K562 (cell line): ENCODE data around the gene PCSK7. TPM values are rescaled to one million over a fixed set of nuclear protein-coding genes. Genes with fewer than 3 reads are reported as not detected.

ENCODE experiments used
- ADNP ChIP-seq: fragments of 200-800 bp; sonication (Bioruptor generic); IDR thresholded peaks from 2 replicates; pipeline ENCODE4 v1.6.1; 2016; ENCODE audit warnings: missing genetic modification characterization, missing compliant biosample characterization
- CBX5 ChIP-seq: IDR thresholded peaks from 2 replicates; pipeline ENCODE4 v1.6.1; 2014; ENCODE audit warnings: low read depth, borderline replicate concordance
- FOXK2 ChIP-seq, 2 experiments: fragments of 450-650 bp; IDR thresholded peaks in 1 of 2; conservative IDR thresholded peaks in 1 of 2; 2 replicates each; pipeline ENCODE4 v1.6.1; 2016; ENCODE audit warnings: low read depth in 2 of 2, mild to moderate bottlenecking in 1 of 2
- KLF6 ChIP-seq: fragments of 250-450 bp; sonication (Bioruptor Pico); IDR thresholded peaks from 2 replicates; pipeline ENCODE4 v1.4.0; 2020; ENCODE audit warnings: mild to moderate bottlenecking, moderate library complexity, borderline replicate concordance
- NEUROD1 ChIP-seq: fragments of 150-350 bp; IDR thresholded peaks from 2 replicates; pipeline ENCODE4 v1.6.1; 2014; ENCODE audit warnings: borderline replicate concordance, low read length, low read depth; ENCODE audit not compliant: partially characterized antibody
- PHTF2 ChIP-seq: fragments of 250-450 bp; sonication (Bioruptor Pico); IDR thresholded peaks from 2 replicates; pipeline ENCODE4 v1.5.0; 2021; ENCODE audit warnings: mild to moderate bottlenecking
- RBM15 ChIP-seq: fragments of 200-400 bp; formaldehyde crosslinking; IDR thresholded peaks from 2 replicates; pipeline ENCODE4 v1.6.1; 2018; ENCODE audit warnings: mild to moderate bottlenecking, low read length, moderate library complexity; ENCODE audit not compliant: insufficient read depth
- STAG1 ChIP-seq: sonication (generic); formaldehyde crosslinking; IDR thresholded peaks from 2 replicates; pipeline ENCODE4 v1.5.0; 2020; ENCODE audit warnings: missing genetic modification reagents, borderline replicate concordance
- STAT6 ChIP-seq: sonication (generic); formaldehyde crosslinking; IDR thresholded peaks from 2 replicates; pipeline ENCODE4 v1.8.1; 2023; ENCODE audit warnings: mild to moderate bottlenecking, missing genetic modification reagents
- THAP12 ChIP-seq: fragments of 250-450 bp; sonication (Bioruptor Pico); IDR thresholded peaks from 2 replicates; pipeline ENCODE4 v1.9.0; 2021; ENCODE audit warnings: mild to moderate bottlenecking, inconsistent platforms
- ZNF280A ChIP-seq: fragments of 450-650 bp; IDR thresholded peaks from 2 replicates; pipeline ENCODE4 v1.6.1; 2018; ENCODE audit warnings: mild to moderate bottlenecking, low read depth; ENCODE audit not compliant: partially characterized antibody
- polyA plus RNA-seq, 8 experiments: library from polyadenylated mRNA; depleted of rRNA in 4 of 8; stranded (reverse) in 5 of 8; unstranded in 3 of 8; fragments of >200 nt; fragmentation: Nextera tagmentation in 2 of 8; fragmentation: Illumina TruSeq in 1 of 8; extraction: Ambion mirVana in 2 of 8; extraction: Trizol in 1 of 8; gene quantifications; 2 replicates each; pipeline versions ENCODE4 v1.2.1 to v1.2.3, GENCODE V29; 2011 to 2014; ENCODE audit warnings: inconsistent platforms in 1 of 8, missing spikeins in 1 of 8
- total RNA-seq, 7 experiments: library from RNA; depleted of rRNA in 6 of 7; stranded (reverse); fragments of >200 nt in 6 of 7; fragmentation: Illumina TruSeq in 2 of 7; extraction: Trizol in 2 of 7; gene quantifications; 2 replicates each; pipeline versions ENCODE4 v1.2.1 to v1.2.3, GENCODE V29; 2011 to 2021; ENCODE audit warnings: low replicate concordance in 1 of 7

Gene PCSK7
- total and polyA plus RNA-seq, 9 of the 15 experiments (the other 6 are each of a cell fraction or from before 2014, with no cell fraction given): 3.1 to 29.2 (median 15.6) TPM

GRCh38 chr11:117232092-117232878 is 412 bp upstream of the PCSK7 start, which contains the start of gene RNF214 (continued):
- TF ChIP-seq NEUROD1: peak; percentile 5
- TF ChIP-seq PHTF2 (CRISPR knock-in tag): no peak
- no peak for TF ChIP-seq KLF6 (CRISPR knock-in tag)
- TF ChIP-seq ADNP (tag): no peak
- TF ChIP-seq FOXK2 (conservative IDR thresholded peaks at IDR 0.05 in 1 of 2, IDR thresholded peaks at IDR 0.05 in 1 of 2; ENCODE audit: low read depth in 2 of 2): 0 out of 4 replicates have a peak, but pooled peaks of 1 of the 2 experiments have one; percentile 19
- TF ChIP-seq STAG1 (CRISPR knock-in tag): no peak
- no peak for TF ChIP-seq STAT6
- no peak for TF ChIP-seq ZNF280A
- TF ChIP-seq CBX5: no peak
- TF ChIP-seq THAP12: 0 out of 2 replicates have a peak, but pooled peaks have one; percentile 38
- no peak for TF ChIP-seq RBM15
